ENCODE data around the gene DMWD. TPM values are rescaled to one million over a fixed set of nuclear protein-coding genes. Genes with fewer than 3 reads are reported as not detected.

The DMWD gene
- total and polyA plus RNA-seq, 2 of the 4 experiments (the other 2 are of a cell fraction), result 9.7 to 28.5 TPM

- Histone ChIP-seq H2AK5ac (ENCODE audit: low read depth, low read length) (no peak overlapping the region), H2BK20ac (ENCODE audit: low read depth, low read length) (no peak overlapping the region), H3K4me3 (ENCODE audit: insufficient read depth, low read depth, low read length) (no peak overlapping the region), H3K9ac (ENCODE audit: low read depth, low read length) (no peak overlapping the region), H3K14ac (replicated peaks; ENCODE audit: low read depth, low read length) (no peak overlapping the region), H3K27me3 (ENCODE audit: control insufficient read depth, insufficient read depth, low read length) (no peaks in the 10 kb centered on the region), H3K9me3 (ENCODE audit: control insufficient read depth, insufficient read depth, low read length) (no peaks in the 10 kb centered on the region), H3K9me1 (ENCODE audit: insufficient read depth, low read length) (no peaks in the 10 kb centered on the region), H3K56ac (ENCODE audit: extremely low read depth, insufficient read depth, low read length) (no peak overlapping the region), H3K23ac (ENCODE audit: low read depth, low read length) (no peak overlapping the region), H2BK15ac (ENCODE audit: low read depth, low read length) (no peak overlapping the region), H3K18ac (ENCODE audit: low read depth, low read length) (no peak overlapping the region), H4K91ac (ENCODE audit: insufficient read depth, low read depth, low read length) (no peak overlapping the region), H3K36me3 (ENCODE audit: control insufficient read depth, insufficient read depth, low read length) (peaks cover 82% of the 10 kb centered on the region), H4K20me1 (ENCODE audit: insufficient read depth, low read length) (0 out of 2 replicates have a peak, but pooled peaks cover 7% of the 10 kb centered on the region), H4K8ac (ENCODE audit: low read depth in 2 of 2, low read length in 2 of 2) (no peak overlapping the region), H3K4ac (ENCODE audit: low read depth, low read length) (no peak overlapping the region), H2BK120ac (ENCODE audit: low read depth, low read length) (no peak overlapping the region), H4K5ac (ENCODE audit: low read depth, low read length) (no peak overlapping the region), H2AK9ac (replicated peaks; ENCODE audit: low read depth, low read length, poor library complexity) (no peak overlapping the region), H3K27ac (ENCODE audit: insufficient read depth, low read length) (no peak overlapping the region), H3K79me1 (ENCODE audit: low read depth in 1 of 2, low read length in 2 of 2) (peaks cover 0 to 4% of the 10 kb centered on the region in 2 experiments; a peak in 3 of 4 replicates), H3K4me1 (ENCODE audit: control insufficient read depth, insufficient read depth, low read length) (no peaks in the 10 kb centered on the region), H3K4me2 (ENCODE audit: low read depth, low read length) (no peak overlapping the region), H2AFZ (replicated peaks; ENCODE audit: low read length, poor library complexity) (no peak overlapping the region), H2BK5ac (ENCODE audit: low read depth, low read length, poor library complexity, severe bottlenecking) (no peak overlapping the region)
- no peak for ATAC-seq (ENCODE audit: low read depth)
- in situ Hi-C loops (cut with MboI; ENCODE audit: low sequenced_read_pairs) (no loop called here), intact Hi-C loops (cut with micrococcal nuclease) (no loop called here), dilution Hi-C loops (cut with HindIII; ENCODE audit: low sequenced_read_pairs, unreplicated experiment) (no loop called here)
- no TSS peak for BruUV-seq (replicated peaks)
- POLR2A ChIA-PET (ENCODE audit: unreplicated experiment), result no interaction called here
- TF ChIP-seq MXI1 (IDR thresholded peaks at IDR 0.05; ENCODE audit: borderline replicate concordance, low read depth, low read length), result no peak
- no peak for TF ChIP-seq RCOR1 (IDR thresholded peaks at IDR 0.05; ENCODE audit: insufficient replicate concordance, low read length)
- TF ChIP-seq RAD21 (IDR thresholded peaks at IDR 0.05; ENCODE audit: low read length), result no peak
- no peak for TF ChIP-seq RFX5 (IDR thresholded peaks at IDR 0.05; ENCODE audit: low read depth, low read length)
- TF ChIP-seq MAZ (IDR thresholded peaks at IDR 0.05; ENCODE audit: borderline replicate concordance, low read depth, low read length), result no peak
- no peak for TF ChIP-seq ELK1 (IDR thresholded peaks at IDR 0.05; ENCODE audit: borderline replicate concordance, low read depth, low read length)
- TF ChIP-seq USF2 (IDR thresholded peaks at IDR 0.05; ENCODE audit: low read depth, low read length), result no peak
- no peak for TF ChIP-seq FOS (IDR thresholded peaks at IDR 0.05; ENCODE audit: low read depth, low read length)
- TF ChIP-seq BHLHE40 (IDR thresholded peaks at IDR 0.05; ENCODE audit: low read depth, low read length), result no peak
- TF ChIP-seq SMC3 (IDR thresholded peaks at IDR 0.05; ENCODE audit: low read depth, low read length), result no peak
- no peak for TF ChIP-seq CEBPB (IDR thresholded peaks at IDR 0.05; ENCODE audit: low read depth, low read length)
- TF ChIP-seq CHD1 (IDR thresholded peaks at IDR 0.05; ENCODE audit: low read depth, low read length), result no peak
- TF ChIP-seq MAFK (IDR thresholded peaks at IDR 0.05; ENCODE audit: low read depth, low read length), result no peak
- TF ChIP-seq POLR2A (IDR thresholded peaks at IDR 0.05; ENCODE audit: low read depth, low read length), result no peak
- no peak for TF ChIP-seq CTCF (conservative IDR thresholded peaks at IDR 0.05; ENCODE audit: low read depth, low read length)
- TF ChIP-seq NFE2L2 (IDR thresholded peaks at IDR 0.05; ENCODE audit: low read depth, low read length), result no peak
- DNase-seq, result no peak
- CTCF ChIA-PET, result no interaction called here
- WGBS, 2 experiments (ENCODE audit: extremely low coverage in 2 of 2, insufficient read length in 1 of 2), result 92% methylated on average over 2 of the region's 9 CpGs; no CpG with 5 or more reads in 1 of the 2 experiments
Measured at GRCh38 chr19:45828523-45828922, 35.9 kb upstream of the DMWD start.
